Stimulated activated CD4-positive, alpha-beta T cell treated with anti-CD3 and anti-CD28 coated beads, Interleukin-4, amount 100 ng/mL, for 48 hours (primary cell): ENCODE results near the gene ZNF423.

Experiments
- DNase-seq, 2 donors: peaks; one replicate each; pipeline ENCODE4 v3.0.0-alpha.2; 2020; ENCODE audit warnings: low read depth in 2 of 2

ZNF423 gene

DNA sequence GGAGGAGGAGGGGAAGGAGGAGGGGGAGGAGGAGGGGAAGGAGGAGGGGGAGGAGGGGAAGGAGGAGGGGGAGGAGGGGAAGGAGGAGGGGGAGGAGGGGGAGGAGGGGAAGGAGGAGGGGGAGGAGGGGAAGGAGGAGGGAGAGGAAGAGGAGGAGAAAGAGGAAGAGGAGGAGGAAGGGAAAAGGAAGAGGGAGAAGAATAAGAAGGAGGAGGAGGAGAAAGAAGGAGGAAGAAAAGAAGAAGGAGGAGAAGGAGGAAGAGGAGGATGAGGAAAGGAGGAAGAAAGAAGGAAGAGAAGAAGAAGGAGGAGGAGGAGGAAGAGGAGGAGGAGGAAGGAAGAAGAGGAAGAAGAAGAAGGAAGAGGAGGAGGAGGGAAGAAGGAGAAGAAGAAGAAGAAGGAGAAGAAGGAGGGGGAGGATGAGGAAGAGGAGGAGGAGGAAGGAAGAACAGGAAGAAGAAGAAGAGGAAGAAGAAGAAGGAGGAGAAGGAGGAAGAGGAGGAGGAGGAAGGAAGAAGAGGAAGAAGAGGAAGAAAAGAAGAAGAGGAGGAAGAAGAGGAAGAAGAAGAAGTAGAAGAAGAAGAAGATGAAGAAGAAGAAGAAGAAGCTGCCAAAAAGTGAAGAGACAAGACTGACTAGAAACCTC lies 378.5 kb downstream of the ZNF423 start:
- no peak for DNase-seq

DNA sequence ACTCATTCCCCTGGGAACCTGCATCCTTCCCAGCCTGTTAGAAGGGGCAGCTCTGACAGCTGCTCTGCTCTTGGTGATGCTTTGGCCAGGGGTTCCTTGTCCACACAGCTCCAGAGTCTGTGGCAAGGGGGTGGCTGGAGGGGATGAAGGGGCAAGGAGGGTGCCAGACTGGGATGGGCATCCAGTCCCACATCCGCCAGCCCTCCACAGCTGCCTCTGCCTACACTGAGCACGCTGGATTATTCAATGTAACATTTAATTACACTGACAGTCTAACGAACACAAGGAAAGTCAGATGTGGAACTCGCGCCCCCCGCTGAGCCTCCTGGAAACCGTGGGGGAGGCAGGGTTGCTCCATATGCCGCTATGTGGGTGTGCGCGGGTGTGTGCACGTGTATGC lies 381.2 kb downstream of the ZNF423 start:
- no peak for DNase-seq

DNA sequence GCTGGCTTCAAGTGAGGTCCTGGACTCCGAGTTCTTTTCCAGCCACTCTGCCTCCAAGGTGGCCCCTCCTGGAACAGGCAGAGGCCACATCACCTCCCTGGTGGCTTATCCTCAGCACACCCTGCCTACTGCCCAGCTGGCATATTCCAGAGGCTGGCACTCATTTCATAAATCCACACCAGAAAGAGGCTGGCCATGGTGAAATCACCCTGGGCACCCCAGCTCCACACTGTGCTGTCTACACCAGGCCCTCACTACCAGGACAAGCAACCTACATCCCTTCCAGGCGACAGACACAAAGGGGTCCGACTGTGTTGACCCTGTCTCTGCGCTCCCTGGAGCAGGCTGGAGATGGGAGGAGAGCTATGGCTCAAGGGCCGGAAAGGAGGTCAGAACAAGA lies 382.1 kb downstream of the ZNF423 start:
- DNase-seq, result no peak

DNA sequence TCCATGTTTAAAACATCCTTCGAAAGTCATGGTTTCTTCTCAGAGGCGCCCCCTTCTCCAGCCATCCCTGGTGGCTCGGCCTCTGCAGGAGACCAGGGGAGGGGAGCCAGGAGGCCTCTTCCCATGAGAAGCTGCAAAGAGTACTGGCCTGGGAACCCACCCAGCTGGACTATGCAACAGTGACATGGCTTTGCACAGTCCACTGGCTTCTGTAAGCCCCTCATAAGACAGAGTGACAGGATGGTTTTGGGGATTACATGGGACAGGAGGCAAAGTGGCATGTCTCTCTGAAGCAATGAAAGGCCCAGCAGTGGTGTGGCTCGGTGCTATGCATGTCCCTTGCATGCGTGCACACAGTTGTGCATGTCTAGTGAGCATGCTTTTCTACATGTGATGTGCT lies 382.8 kb downstream of the ZNF423 start:
- no peak for DNase-seq

DNA sequence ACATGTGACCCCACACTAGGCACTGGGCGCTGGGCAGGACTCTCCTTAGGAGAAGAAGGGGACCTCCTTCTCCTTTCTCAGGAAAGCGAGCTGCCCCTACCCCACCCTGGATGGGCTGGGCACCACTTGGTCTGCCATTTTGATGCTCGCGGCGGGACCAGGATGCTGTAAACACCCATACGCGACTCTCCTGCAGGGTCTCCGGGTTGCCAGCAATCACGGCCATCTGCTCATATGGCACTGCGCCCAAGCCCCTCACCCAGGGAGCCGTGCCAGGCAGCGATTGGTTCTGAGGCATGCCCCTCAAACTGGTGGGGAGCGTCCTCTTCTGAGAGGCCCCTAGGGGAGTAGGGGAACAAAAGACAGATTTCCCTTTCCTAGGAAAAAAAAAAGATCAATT lies 383.3 kb downstream of the ZNF423 start:
- no peak for DNase-seq

DNA sequence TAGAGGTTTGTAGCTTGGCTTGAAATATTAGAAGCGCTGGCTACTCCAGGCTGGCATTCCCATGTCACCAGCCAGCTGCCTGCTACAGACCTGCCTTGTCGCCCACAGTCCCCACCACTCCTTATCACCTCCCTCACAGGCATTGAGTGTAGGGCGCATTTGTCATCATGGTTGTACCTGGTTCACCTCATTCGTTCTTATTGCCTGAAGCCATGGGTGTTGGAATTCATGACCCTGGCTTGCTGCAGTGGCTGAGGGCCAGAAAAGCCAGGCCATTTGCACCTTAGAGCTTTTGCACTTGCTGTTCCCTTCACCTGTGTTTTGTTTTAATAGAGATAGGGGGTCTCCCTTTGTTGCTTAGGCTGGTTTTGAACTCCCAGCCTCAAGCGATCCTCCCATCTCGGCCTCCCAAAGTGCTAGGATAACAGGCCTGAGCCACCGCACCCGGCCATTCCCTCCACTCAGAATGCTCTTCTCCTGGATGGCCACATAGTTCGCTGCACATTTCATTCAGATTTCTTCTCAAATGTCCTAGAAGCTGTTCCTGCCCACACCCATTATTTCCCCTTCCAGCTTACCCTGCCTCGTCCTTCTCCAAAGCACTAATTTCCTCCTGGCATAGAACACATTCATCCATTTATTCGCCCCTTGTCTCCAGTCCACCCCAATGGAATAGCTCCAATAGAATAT lies 384.7 kb downstream of the ZNF423 start:
- no peak for DNase-seq

DNA sequence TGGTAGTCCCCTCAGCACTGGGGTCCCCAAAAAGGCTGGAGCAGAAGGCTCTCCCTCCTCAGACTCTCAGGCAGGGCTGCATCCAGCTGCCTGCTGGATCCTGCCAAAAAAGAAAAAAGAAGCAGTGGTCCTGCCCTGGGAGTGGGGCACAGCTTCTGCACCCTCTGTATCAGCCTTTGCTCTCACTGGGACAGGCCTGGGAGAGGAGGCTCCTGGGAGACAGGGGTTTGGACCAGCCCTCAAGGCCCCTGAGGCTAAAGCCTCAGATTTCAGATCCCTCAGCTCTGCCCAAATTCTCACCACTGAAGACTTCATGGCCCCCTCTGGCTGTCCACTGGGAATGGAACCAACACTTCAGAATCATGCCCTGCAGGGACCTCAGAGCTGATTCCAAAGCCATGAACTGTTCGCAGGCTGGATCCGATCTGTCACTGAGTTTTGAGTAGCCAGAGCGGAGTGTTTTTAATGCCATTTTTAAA lies 385.4 kb downstream of the ZNF423 start:
- no peak for DNase-seq

DNA sequence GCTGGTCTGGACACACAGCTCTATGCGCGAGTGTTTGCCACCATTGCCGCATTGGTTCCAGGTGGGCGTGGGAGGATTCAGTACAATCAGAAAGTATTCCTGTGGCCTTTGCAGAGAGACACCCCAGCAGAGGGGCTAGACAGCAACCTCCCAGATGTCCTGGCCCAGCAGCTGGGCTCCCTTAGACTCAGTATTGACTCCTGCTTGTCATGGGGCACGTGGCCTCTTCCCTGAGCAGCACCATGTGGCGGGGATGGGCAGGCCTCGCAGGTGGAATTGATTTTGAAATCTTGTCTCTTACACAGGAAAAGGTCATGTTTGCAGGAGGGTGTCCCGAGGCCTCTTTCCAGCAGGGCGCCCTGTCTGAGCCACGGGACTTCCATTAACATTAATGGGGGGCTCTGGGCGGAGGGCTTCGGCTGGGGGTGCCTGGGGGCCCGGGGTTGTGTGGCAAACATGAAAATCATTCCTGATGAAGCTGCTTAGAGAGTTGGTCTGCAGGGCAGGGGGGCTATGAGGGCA lies 385.9 kb downstream of the ZNF423 start:
- DNase-seq, result no peak

DNA sequence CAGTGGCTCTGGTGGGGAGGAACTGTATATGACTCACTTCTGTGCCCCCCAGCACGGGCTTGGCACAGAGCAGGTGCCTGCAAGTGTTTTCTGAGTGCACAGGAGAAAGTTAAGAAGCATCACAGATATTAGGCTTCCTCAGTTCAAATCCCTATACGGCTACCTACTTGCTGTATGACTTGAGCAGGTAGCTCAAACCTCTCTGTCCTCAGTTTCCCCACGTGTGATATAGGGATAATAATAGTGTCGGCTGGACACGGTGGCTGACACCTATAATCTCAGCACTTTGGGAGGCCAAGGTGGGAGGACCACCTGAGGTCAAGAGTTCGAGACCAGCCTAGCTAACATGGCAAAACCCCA lies 386.6 kb downstream of the ZNF423 start:
- DNase-seq, result no peak

DNA sequence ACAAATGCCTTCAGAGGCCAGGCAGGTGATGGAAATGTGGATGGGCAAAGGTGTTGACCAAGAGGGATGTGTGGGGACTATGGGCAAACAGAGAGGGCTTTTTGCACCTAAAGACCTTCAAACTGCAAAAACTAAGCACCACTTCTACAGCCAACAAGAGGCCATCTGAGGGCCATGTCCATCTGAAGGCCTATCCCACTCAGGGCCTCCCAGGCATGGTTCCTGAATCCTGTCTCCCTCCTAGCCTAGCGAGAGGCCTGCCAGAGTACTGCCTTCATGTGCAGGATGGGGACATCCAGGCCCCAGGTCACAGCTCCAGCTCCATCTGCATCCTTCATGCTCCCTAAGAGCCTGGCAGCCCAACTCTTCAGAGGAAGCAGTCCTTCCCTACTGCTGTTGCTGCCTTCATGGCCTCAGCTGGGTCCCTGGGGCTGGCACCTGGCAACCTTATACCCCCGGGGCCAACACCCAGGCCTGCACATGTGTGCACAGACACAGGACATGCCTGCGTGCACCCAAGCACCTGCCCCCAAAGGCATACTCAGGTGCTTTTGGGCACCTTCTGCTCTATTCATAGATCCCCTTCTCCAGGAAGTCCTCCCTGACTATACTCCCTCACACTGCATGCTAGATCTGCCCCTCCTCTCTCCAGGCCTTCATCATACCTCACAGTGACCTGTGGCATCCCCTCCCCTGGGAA lies 387.2 kb downstream of the ZNF423 start:
- DNase-seq, result no peak

DNA sequence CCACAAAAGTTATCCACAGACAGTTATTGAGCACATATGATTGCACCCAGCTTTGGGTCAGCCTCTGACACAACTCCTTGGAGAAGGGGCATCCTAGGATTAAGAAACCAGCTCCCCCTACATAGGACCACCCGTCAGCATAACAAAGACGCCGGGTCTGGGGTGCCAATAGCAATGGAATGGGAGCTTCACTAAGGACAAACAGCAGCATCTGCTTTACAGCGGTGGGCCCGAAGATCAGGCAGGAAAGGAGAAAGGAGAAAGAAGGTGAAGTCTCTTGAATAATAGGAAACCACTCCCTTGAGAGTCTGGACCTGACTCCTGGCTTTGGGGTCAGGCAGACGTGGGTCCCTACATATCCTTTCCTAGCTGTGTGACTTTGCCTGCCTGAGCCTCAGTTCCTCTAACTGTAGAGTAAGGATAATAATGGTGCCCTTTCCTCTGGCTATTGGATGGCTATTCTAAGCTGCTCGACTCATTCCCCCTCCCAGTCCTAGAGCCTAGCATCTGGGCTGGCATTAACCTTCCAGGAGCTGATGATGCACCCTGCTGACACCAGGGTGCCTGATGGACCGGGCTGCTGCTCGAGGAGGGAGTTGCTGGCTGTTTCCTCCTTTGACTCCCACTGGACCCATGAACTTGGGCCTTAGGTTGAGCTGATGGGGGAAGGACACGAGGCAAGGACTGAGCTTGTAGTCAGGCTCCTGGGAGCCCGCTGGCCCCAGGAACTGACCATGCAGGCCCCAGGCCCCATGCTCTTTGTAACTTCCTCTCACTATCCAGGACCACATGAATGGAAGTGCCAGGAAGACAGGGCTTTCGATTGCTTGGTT lies 388.2 kb downstream of the ZNF423 start:
- DNase-seq, result no peak

DNA sequence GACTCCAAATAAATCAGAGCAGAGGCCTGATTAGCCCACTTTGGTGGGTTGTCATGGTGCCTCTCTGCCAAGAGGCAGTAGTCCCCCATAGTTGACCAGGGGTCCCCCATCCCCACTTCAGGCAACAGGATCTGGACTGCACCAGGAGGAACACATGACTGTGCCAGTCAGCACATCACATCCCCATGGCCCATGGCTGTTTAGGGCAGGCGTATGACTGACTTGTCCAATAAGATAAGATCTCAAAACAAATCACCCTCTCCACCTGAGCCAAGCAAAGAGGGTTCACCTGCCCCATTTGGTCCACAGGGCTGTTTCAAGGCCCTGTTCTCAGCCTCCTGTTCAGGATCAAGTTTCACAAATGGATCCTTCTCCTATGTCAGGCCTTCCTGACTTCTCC lies 389.0 kb downstream of the ZNF423 start:
- no peak for DNase-seq

DNA sequence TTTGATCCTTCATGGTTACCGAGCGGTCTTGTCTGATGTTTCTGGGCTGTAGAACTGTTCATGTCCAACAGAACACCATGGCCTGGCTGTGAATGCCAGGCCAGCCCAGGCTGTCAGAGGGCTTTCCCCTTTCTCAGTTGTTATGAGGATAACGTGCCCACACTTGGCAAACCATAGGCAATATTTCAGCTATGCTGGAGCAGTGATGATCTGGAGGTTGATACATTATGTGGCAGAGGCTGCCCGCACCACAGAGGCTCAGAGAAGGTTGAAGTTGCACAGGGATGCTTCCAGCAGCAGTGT lies 389.4 kb downstream of the ZNF423 start:
- DNase-seq, result no peak

DNA sequence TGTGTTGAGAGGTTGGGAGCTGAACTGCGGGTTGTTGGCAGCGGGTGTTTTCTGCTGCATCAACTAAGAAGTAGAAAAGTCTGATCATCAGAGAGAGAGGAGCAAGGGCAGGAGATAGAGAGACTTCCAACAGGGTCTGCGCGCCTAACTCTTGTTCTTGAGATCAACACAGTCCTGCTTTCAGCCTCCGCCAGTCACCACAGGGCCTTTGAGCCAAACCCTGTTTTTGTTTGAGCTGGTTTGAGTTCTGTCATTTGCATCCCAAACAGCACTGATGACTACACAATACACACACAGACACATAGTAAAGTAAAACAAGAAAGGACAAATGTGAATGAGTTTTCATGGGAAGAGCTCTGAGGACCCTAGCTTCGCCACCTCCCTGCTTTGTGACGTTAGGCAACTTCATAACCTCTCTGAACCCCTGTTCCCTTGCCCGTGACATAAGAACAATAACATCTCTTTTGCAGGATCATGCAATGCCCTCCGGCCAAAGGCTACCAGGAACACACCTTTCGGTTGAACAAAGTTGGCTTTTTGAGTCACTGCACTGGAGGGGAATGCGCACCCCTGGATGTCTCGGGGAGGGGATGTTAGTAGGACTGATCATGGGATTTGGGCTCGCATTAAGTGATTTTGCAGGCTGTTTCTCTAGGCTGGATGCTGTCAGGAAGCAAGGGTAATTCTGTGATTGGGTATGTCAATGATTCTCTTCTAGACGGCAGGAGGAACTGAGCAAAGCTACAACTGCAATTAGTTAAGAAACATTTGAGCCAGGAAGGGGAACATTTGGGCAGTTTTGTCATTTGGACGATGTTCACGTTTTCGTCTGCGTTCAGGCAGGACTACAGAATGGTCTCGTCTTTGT lies 390.0 kb downstream of the ZNF423 start:
- no peak for DNase-seq

DNA sequence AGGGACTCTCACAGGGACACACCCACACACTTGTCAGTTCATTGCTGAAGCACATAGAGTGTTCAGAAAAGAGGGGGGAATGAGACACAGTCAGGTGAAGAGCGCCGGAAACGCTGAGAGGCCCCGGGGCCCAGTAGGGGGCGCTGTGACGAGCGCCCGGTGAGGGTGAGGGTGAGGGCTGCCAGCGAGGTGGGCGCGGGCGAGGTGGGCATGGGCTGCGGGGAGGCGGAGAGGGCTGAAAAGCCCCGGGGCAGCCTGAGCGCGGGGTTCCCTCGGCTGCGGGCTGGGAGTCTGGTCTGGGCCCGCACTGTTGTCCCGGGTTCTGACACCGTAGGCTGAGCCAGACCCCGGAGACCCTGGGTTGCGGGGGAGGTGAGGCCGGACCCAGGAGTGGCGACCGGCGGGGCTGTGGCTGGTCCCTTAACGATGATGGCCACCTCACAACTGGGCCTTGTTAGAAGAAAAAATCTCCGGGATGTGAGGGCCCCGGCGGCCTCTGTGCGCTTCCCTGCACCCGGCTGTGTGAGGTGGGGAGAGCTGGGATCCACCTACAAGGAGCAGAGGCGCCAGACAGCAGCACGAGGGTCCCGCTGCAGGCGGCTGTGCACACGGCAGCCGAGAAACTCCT lies 390.9 kb downstream of the ZNF423 start:
- peak in 1 of 2 donors; percentile 17 for DNase-seq

DNA sequence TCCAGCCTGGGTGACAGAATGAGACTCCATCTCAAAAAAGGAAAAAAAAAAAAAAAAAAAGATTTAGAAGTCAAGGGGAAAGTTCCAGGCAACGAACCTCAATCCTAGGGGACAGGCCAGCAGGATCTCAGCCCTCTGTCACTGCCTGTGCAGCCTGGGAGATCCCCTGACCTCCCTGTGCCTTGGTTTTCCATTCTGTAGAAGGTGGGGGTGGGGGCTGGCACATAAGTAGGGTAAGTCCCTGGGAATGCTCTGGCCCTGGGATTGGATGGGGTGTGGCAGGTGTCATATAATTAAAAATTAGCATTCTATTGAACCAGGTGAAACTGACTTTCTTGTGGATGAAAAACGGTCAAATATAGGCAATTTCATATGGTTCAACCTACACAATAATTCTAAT lies 391.8 kb downstream of the ZNF423 start:
- no peak for DNase-seq

DNA sequence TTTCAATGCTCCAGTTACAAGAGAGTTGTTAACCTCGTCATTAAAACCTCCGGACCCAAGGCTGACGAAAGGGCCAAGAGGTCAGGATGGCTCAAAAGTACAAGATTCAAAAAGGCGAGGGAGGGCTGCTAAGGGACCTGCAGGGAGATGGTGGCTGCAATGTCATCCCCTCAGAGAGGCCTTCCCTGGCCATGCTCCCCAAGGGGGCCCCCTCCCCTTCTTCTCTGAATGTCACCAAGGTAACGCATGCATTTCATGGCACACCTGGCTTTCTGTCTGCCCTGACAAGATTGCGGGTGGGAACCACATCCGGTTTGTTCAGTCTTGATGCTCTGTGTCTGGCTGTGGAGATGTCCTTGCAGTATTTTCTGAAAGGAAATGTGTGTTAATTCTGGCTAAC lies 392.4 kb downstream of the ZNF423 start:
- peak; percentile 22 to 25 for DNase-seq

DNA sequence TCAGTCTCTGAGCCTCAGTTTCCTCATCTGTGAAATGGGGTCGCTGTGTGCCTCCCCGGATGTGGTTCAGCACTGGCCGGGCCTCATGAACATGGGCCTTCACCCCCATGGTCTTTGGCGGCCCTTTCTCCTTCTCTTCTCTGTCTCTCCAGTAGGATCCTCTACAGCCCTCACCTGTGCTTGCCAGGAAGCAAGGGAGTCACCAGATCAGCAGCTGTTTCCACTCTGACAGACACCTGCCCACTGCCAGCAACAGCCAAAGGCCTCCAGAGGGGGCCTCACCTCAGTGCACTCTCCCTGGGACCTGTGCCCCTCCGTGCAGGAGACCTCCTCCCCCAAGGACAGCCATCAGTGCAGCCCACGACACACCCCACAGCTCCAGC lies 392.9 kb downstream of the ZNF423 start:
- DNase-seq, result no peak

DNA sequence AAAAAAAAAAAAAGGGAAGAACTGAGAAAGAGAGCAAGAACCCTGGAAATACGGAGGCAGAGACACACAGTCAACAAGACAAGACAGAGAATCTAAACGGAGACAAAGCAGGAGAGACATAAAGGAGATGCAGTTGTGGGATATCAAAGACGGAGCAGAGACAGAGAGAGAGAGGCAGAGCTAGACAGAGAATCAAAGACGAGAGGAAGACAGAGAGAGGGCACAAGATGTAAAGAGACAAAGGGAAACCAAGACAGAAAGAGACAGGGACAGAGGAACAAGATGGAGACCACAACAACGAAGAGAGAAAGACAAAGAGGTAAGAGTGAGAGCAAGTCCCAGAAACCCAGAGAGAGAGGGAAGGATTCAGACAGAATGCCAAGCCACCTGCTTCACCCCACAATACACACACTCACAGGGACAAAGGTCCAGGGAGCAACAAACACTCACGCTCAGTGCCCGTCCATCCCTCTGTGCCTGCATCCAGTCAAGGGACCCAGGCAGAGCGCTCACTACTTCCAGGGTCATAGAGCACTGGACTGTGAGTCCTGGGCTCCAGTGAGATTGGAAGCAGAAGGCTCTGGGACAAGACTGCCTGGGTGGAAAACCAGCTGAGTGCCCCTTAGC lies 393.4 kb downstream of the ZNF423 start:
- DNase-seq, result no peak

DNA sequence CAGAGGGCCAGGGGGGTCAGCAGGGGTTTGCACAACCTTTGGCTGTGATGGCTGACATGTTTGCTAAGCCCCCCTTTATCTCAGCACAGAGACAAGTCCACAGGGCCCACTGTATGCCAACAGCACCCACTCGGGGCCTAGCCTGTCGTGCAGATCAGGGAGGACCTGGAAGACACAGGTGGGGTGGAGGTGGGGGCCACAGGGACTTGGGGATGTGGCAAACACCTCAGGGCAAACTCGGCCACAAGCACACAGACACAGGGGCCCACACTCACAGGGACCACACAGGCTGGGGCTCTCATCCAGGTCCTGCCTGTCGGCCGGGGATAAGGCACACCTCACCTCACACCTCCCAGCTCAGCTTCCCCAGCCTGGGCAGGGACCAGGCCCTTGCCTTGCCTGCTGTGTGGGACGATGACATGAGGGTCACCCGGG lies 394.4 kb downstream of the ZNF423 start:
- DNase-seq, result no peak
